Measurements from ENCODE around the gene ST6GALNAC5.

ST6GALNAC5 gene

DNA sequence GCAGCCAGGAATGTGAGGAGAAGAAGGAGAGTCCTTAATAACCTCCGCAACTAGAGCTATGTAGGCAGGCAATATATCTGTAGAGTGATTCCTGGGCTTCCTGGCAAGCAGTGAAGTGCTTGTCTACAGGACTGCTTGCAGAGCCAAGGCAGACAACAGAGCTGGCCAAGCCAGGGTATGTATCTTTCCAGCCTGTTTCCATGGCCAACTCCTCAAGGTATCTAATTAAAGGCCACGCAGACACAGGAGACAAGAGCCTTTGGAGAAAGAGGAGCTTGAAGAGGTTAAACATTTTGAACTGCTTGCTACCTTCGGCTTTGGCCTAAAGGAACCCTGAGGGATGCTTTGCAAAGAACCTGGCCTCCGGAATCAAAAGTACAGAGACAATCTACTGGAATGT lies 214.6 kb downstream of the ST6GALNAC5 start:
- Mint-ChIP-seq H3K9me3 (no peaks in the 10 kb centered on the region), H3K27ac (no peak overlapping the region), H3K27me3 (ENCODE audit: low read depth) (no peaks in the 10 kb centered on the region), H3K36me3 (ENCODE audit: low read depth) (no peaks in the 10 kb centered on the region), H3K4me3 (no peak overlapping the region), H3K4me1 (ENCODE audit: low read depth) (no peaks in the 10 kb centered on the region)
- no peak for DNase-seq (ENCODE audit: low spot score)

DNA sequence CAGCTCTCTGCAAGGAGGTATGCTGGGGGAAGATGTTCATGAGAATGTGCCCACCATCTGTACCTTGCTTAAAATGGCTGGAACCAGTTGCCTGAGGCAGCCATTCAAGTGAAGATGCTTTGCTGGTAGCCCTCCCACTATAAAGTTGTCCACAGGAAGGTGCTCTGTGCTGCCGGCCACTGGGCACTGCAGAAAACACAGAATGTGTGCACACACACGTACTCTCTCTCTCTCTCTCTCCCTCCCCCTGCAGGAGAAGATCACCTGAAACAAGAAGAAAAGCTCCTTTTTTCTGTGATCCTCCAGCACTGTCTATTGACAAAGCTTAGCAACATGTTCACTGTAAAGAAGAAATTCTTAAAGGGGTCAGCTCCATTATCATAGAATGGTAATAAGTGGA lies 217.2 kb downstream of the ST6GALNAC5 start:
- H3K4me1 Mint-ChIP-seq (ENCODE audit: low read depth) = no peaks in the 10 kb centered on the region
- no peaks in the 10 kb centered on the region for H3K9me3 Mint-ChIP-seq
- H3K36me3 Mint-ChIP-seq (ENCODE audit: low read depth) = no peaks in the 10 kb centered on the region
- no peak for DNase-seq (ENCODE audit: low spot score)
- no peak overlapping the region for H3K27ac Mint-ChIP-seq
- H3K4me3 Mint-ChIP-seq = no peak overlapping the region
- no peaks in the 10 kb centered on the region for H3K27me3 Mint-ChIP-seq (ENCODE audit: low read depth)

DNA sequence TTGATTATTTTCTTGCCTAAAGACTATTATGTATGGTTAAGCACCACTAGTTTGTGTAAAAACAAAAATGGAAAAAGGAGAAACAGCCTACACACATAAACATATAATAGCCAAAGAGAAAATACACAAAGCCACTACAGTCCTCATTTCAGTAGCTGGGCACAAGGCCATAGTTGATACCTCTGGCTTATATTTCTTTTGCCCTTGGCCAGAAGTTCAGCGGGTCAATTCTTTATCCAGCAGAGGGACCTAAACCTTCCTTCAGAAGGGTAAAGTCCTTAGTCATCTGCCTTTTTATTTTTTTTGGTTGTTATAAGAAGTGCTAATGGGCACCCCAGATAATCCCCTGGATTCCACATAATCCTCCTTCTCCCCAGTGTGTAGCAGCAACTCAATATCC lies 217.8 kb downstream of the ST6GALNAC5 start:
- Mint-ChIP-seq H3K27ac (no peak overlapping the region), H3K27me3 (ENCODE audit: low read depth) (no peaks in the 10 kb centered on the region), H3K4me3 (no peak overlapping the region), H3K4me1 (ENCODE audit: low read depth) (no peaks in the 10 kb centered on the region), H3K9me3 (no peaks in the 10 kb centered on the region), H3K36me3 (ENCODE audit: low read depth) (no peaks in the 10 kb centered on the region)
- DNase-seq (ENCODE audit: low spot score) = no peak

DNA sequence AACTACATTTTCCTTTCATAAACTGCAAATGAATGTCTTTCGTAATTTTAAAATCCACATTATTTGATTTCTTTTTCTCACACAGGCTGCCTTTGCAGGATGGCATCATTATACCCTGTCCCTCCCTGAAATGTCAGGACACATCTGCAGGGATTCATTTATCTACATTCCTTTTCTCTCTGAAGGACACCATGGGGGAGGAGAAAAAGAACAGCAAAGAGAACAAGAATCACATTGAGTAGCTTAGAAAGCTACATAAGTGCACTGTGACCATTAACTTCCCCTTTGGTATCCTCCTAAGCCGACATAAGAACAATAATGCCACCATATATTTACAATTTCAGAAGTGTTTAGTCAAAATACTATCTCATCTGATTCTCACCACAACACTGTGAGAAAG lies 222.5 kb downstream of the ST6GALNAC5 start:
- Mint-ChIP-seq H3K36me3 (ENCODE audit: low read depth) (no peaks in the 10 kb centered on the region), H3K27ac (no peak overlapping the region), H3K9me3 (no peaks in the 10 kb centered on the region)

DNA sequence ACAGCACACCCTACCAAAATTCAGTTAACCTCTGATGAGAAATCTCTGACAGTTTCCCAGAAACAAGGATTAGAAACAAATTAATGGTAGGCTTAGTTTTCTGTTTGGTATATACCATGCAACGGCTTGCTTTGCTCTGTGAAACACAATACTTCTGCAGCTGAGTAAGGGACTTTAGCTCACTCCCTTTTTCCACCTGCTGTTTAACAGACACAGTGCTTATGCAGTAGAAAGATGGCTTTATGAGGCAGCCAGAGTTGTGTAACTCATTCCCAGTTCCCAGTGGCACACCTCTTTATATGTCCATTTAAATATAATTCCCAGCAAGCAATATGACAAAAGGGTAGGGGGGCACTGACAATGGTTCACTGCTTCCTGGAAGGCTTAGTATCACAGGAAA lies 228.0 kb downstream of the ST6GALNAC5 start:
- no peaks in the 10 kb centered on the region for H3K27me3 Mint-ChIP-seq (ENCODE audit: low read depth)
- H3K4me3 Mint-ChIP-seq = no peak overlapping the region
- H3K9me3 Mint-ChIP-seq = no peaks in the 10 kb centered on the region
- H3K36me3 Mint-ChIP-seq (ENCODE audit: low read depth) = no peaks in the 10 kb centered on the region
- no peak for DNase-seq (ENCODE audit: low spot score)
- no peak overlapping the region for H3K27ac Mint-ChIP-seq
- no peaks in the 10 kb centered on the region for H3K4me1 Mint-ChIP-seq (ENCODE audit: low read depth)

More for the DNA sequence above, 222.5 kb downstream of the ST6GALNAC5 start:
- H3K4me3 Mint-ChIP-seq = no peak overlapping the region
- no peaks in the 10 kb centered on the region for H3K27me3 Mint-ChIP-seq (ENCODE audit: low read depth)
- H3K4me1 Mint-ChIP-seq (ENCODE audit: low read depth) = no peaks in the 10 kb centered on the region
- DNase-seq (ENCODE audit: low spot score) = no peak

DNA sequence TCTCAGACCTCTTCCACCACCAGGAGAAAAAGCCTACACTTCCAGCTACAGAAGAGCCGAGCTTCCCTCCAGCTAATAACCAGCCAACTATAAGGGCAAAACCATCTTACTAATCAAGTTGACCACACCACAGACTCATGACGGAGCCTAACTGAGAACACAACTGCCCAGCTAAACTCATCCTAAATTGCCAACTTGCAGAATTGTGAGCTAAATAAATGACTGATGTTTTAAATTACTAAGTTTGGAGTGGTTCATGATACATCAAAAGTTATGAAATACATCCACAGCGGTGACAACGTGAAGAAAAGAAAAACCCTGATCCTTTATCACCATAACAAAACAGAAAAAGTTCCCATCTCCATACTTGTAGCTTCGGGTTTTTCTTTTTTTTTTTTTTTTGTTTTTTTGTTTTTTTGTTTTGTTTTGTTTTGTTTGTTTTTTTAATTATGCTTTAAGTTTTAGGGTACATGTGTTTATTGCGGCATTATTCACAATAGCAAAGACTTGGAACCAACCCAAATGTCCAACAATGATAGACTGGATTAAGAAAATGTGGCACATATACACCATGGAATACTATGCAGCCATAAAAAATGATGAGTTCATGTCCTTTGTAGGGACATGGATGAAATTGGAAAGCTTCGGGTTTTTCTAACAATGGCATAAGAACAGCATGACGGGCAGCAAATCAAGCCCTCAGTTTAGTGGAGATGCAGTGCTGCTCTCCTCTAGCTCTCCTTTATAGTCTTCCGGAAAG lies 229.4 kb downstream of the ST6GALNAC5 start:
- Mint-ChIP-seq H3K4me3 (no peak overlapping the region), H3K36me3 (ENCODE audit: low read depth) (no peaks in the 10 kb centered on the region), H3K27me3 (ENCODE audit: low read depth) (no peaks in the 10 kb centered on the region), H3K27ac (no peak overlapping the region), H3K4me1 (ENCODE audit: low read depth) (no peaks in the 10 kb centered on the region), H3K9me3 (no peaks in the 10 kb centered on the region)
- no peak for DNase-seq (ENCODE audit: low spot score)

DNA sequence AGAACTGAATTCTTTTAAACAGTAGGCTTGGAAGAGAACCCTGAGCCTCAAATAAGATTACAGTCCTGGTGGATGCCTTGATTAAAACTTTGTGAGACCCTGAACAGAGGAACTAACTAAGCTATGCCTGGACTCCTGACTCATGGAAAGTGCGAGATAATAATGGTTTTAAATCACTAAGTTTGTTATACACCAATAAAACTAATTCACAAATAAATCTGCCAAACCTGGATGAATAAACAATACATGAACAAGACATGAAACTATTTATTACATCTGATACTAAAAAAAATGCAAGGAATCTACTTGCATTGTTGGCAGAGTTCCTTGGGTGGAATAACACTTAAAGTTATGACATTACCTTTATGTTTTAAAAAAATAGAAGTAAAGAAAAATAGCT lies 233.6 kb downstream of the ST6GALNAC5 start:
- Mint-ChIP-seq H3K4me3 (no peak overlapping the region), H3K4me1 (ENCODE audit: low read depth) (no peaks in the 10 kb centered on the region), H3K36me3 (ENCODE audit: low read depth) (no peaks in the 10 kb centered on the region), H3K27me3 (ENCODE audit: low read depth) (no peaks in the 10 kb centered on the region), H3K27ac (no peak overlapping the region), H3K9me3 (no peaks in the 10 kb centered on the region)
- DNase-seq (ENCODE audit: low spot score) = no peak

DNA sequence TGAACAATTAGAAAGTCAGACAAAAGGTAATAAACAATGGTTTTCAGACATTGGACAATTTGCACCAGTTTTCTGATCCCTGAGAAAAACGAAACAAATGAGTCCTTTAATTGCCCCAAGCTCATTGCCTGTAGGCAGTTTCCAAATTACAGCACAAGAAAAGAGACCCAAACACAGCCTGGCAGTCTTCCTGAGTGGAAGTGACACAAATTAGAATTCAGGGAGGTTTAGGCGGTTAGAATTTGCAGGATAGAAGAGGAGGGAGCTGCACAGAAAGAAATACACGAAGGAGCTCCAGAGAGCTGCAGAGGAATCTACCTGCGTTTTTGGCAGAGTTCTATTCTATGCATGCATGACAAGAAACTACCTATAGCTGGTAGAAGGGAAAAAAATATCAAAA lies 236.2 kb downstream of the ST6GALNAC5 start:
- Mint-ChIP-seq H3K27me3 (ENCODE audit: low read depth) (no peaks in the 10 kb centered on the region), H3K9me3 (no peaks in the 10 kb centered on the region), H3K27ac (no peak overlapping the region), H3K4me1 (ENCODE audit: low read depth) (no peaks in the 10 kb centered on the region), H3K4me3 (no peak overlapping the region), H3K36me3 (ENCODE audit: low read depth) (no peaks in the 10 kb centered on the region)
- DNase-seq (ENCODE audit: low spot score) = no peak

DNA sequence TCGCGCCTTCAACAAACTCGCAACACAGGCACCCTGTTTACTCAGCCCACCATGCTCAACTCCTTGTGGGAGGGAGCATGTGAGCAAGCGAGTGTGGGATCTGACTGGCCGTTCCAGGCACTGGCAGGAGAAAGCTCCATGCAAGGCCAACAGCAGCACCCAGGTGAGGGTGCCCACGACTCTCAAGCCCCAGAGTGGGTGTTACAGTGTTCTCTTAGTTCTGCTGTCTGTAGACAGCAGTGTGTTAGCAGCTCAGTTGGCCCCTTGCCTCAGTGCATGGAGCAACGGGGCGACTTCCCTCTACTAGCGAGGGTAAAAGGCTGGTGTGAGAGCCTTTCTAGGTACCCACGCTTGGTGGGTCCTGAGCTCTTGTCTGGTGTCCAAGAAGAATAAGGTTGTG lies 237.4 kb downstream of the ST6GALNAC5 start:
- H3K27me3 Mint-ChIP-seq (ENCODE audit: low read depth) = no peaks in the 10 kb centered on the region
- H3K9me3 Mint-ChIP-seq = no peaks in the 10 kb centered on the region
- no peak for DNase-seq (ENCODE audit: low spot score)
- H3K4me1 Mint-ChIP-seq (ENCODE audit: low read depth) = no peaks in the 10 kb centered on the region
- H3K27ac Mint-ChIP-seq = no peak overlapping the region
- H3K4me3 Mint-ChIP-seq = no peak overlapping the region
- no peaks in the 10 kb centered on the region for H3K36me3 Mint-ChIP-seq (ENCODE audit: low read depth)
